ENCODE measurements around the gene TNFRSF4.

TNFRSF4 gene

DNA sequence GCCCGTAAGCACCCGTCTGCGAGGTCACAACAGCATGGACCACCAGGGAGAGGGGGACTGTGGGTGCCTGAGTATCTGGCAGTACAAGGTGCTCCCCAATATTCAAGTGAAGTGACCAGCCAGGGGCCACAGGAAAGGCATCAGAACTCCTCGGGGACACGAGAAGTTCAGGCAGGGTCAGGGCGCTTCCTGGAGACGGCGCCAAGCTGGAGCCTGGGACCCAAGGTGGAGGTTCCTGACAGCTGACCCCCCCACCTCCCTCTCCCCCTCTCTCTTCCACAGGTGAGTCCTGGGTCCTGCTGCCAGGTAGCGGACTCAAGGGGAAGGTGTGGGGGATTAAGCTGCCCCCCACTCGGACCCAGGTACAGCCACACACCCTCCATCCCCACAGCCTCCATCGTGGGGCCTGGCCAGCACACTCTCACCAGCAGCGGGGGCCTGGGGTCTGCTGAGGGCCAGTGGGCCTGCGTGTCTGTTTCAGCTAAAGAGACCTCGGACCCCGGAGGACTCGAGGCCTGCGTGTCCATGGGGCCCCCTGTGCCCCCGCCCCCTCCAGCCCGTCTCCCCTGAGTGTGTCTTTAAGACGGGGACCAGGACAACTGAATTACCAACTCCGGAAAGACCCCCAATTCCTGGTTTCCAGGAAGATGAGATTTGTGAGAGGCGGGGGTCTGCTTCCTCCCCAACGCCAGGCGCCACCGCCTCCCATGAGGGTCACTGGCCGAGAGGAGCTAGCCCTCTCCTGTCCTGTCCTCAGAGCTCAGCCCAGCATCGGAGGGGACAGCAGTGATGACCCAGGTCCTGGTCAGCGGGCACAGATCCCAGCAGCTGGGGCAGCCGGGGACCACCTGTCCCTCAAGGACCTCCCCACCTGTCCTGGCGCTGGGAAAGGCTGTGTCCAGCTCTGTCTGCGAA, 13.7 kb downstream of the TNFRSF4 start:
- no peak for DNase-seq (ENCODE audit: low read depth)
- TF ChIP-seq, protein P1, sequence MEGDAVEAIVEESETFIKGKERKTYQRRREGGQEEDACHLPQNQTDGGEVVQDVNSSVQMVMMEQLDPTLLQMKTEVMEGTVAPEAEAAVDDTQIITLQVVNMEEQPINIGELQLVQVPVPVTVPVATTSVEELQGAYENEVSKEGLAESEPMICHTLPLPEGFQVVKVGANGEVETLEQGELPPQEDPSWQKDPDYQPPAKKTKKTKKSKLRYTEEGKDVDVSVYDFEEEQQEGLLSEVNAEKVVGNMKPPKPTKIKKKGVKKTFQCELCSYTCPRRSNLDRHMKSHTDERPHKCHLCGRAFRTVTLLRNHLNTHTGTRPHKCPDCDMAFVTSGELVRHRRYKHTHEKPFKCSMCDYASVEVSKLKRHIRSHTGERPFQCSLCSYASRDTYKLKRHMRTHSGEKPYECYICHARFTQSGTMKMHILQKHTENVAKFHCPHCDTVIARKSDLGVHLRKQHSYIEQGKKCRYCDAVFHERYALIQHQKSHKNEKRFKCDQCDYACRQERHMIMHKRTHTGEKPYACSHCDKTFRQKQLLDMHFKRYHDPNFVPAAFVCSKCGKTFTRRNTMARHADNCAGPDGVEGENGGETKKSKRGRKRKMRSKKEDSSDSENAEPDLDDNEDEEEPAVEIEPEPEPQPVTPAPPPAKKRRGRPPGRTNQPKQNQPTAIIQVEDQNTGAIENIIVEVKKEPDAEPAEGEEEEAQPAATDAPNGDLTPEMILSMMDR (IDR thresholded peaks at IDR 0.05; ENCODE audit: low read length, missing control alignments), result no peak
- H3K4me3 ChIP-seq (replicated peaks; ENCODE audit: low read depth, low read length), result no peak overlapping the region

DNA sequence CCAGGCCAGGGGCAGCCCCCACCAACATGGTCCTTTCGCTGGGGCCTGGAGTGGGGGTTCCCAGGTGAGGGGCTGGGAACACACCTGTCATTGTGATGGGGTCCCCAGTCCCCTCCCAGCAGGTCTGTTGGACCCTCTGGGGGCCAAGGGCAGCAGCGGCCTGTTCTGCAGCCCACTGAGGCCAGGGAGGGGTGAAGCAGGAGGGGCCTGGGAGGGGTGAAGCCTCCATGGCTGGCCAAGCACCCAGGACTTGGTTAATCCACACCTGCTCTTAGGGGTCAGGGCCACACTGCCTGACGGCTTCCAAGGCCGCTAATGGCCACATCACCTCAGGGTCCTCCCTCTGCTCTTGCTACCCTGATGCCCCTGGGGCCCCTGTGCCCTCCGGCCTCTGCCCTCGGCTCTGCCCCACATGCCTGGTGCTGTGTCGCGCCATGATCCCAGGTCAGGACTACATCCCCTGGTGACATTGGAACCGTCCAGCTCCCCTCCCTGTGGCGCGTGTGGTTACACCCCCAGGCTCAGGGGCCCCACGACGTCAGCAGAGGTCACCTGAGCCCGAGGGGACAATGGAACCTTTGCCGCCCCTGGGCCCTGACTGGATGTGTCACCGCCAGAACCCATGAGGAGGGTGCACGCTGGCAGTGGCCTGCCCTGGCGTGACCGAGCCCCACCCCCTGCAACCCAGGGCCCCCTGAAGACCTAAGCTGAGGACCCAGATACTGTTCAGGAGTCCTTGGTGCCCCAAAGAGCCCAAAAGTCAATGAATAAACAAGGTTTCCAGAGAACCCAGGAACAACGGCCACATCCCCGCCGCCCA, 14.6 kb downstream of the TNFRSF4 start:
- TF ChIP-seq, protein P1 (IDR thresholded peaks at IDR 0.05; ENCODE audit: low read length, missing control alignments), result no peak
- H3K4me3 ChIP-seq (replicated peaks; ENCODE audit: low read depth, low read length), result no peak overlapping the region
- DNase-seq (ENCODE audit: low read depth), result no peak

DNA sequence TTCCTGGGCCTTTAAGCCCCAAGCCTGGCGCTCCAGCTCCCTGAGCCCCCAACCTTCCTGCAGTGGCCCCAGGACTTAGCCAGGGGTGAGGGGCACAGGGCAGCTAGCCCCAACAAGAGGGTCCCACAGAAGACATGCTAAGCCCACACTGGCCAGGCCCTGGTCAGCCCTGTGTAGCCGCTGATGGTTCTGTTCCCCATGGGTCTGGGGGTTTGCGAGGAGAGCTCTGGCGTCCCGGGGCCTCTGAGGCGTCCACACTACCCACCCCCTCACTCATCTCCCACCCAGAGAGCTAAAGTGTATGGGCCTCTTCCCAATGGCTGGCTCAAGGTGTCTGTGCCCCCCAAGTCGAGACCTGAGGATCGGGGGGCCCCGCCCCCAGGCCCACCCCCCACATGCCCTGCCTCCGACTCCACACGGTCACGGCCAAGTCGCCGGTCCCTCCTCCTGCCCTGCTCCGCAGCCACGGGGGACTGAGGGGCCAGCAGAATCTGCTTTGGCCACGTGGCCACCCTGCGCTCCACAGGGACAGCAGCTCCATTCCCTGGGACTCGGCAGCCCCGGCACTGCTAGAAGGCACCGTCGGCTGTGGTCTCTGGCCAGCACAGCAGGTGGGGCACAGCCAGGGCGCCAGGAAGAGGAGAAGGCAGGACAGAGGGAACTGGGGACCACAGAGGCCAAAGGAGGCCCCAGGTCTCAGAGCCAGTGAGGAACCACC, 15.4 kb downstream of the TNFRSF4 start:
- DNase-seq (ENCODE audit: low read depth), result no peak
- H3K4me3 ChIP-seq (replicated peaks; ENCODE audit: low read depth, low read length), result no peak overlapping the region
- TF ChIP-seq, protein P1 (IDR thresholded peaks at IDR 0.05; ENCODE audit: low read length, missing control alignments), result no peak

DNA sequence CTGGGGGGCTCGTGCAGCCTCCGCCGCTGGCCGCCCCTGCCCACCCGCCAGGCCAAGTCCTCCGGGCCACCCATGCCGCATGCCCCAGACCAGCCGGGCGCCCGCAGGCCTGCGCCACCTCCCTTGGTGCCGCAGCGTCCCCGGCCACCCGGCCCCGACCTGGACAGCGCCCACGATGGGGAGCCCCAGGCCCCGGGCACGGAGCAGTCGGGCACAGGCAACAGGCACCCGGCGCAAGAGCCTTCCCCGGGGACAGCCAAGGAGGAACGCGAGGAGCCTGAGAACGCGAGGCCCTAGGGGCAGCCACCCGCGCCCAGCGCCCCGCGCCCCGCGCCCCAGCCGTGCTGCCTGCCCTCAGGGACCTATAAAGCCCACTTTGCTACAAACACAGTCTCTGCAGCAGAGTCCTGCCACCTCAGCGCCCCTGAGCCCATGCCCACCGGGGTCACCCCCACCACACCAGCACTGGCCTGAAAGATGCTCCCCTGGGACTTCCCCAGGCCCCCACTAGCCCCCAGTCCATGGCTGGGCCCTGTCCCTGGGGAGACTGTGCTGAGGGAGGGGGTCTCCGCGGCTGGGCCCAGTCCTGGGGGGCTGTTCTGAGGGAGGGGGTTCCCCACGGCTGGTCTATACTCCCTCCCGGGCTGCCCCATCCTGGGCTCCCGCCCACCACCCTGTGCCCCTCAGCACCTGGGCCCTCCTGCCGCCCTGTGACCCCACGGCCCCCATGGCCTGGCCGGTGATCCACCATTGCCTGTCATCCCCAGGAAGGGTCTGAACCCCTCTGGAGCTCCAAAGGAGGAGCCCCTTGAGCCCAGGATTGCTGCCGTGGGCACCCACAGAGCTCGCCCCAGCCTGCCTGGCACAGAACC, 16.2 kb downstream of the TNFRSF4 start:
- H3K4me3 ChIP-seq (replicated peaks; ENCODE audit: low read depth, low read length), result no peak overlapping the region
- TF ChIP-seq, protein P1 (IDR thresholded peaks at IDR 0.05; ENCODE audit: low read length, missing control alignments), result no peak
- DNase-seq (ENCODE audit: low read depth), result no peak

DNA sequence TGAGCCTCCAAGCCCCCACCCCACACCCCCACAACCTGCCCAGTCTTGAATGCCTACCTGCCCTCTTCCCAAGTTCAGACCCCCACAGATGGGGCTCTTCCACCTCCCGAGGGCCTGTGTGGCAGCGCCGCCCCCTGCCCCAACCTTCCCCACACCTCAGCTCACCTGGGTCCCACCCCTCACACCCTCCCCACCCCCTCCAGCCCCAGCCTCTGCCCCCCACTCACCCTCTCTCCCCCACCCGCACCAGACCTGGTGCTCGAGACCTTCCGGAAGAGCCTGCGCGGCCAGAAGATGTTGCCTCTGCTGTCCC, 16.8 kb downstream of the TNFRSF4 start:
- no peak for DNase-seq (ENCODE audit: low read depth)
- TF ChIP-seq, protein P1 (IDR thresholded peaks at IDR 0.05; ENCODE audit: low read length, missing control alignments), result no peak
- H3K4me3 ChIP-seq (replicated peaks; ENCODE audit: low read depth, low read length), result no peak overlapping the region
